Peyer's patch (tissue), 4 donors: Measurements from ENCODE around the gene FUBP1.

Experiments used
- POLR2A ChIP-seq, 2 donors: fragments of 450-650 bp; IDR thresholded peaks; one replicate each; pipeline ENCODE4 v1.5.1; 2017; ENCODE audit warnings: antibody characterized with exemption in 2 of 2, mild to moderate bottlenecking in 2 of 2, moderate library complexity in 2 of 2
- TF ChIP-seq, protein P1 (sequence below), 6 experiments: fragments of 450-650 bp in 4 of 6; fragments of 200-600 bp in 2 of 6; sonication (generic) in 1 of 6; IDR thresholded peaks; one replicate each; pipeline ENCODE4 v1.5.1; 2017 to 2019; ENCODE audit warnings: antibody characterized with exemption in 6 of 6, mild to moderate bottlenecking in 3 of 6, moderate library complexity in 1 of 6

GRCh38 chr1:77976433-77977076 lies 2.3 kb downstream of the FUBP1 start:
- no peak for TF ChIP-seq POLR2A (IDR thresholded peaks at IDR 0.05)
- TF ChIP-seq, protein P1, sequence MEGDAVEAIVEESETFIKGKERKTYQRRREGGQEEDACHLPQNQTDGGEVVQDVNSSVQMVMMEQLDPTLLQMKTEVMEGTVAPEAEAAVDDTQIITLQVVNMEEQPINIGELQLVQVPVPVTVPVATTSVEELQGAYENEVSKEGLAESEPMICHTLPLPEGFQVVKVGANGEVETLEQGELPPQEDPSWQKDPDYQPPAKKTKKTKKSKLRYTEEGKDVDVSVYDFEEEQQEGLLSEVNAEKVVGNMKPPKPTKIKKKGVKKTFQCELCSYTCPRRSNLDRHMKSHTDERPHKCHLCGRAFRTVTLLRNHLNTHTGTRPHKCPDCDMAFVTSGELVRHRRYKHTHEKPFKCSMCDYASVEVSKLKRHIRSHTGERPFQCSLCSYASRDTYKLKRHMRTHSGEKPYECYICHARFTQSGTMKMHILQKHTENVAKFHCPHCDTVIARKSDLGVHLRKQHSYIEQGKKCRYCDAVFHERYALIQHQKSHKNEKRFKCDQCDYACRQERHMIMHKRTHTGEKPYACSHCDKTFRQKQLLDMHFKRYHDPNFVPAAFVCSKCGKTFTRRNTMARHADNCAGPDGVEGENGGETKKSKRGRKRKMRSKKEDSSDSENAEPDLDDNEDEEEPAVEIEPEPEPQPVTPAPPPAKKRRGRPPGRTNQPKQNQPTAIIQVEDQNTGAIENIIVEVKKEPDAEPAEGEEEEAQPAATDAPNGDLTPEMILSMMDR (IDR thresholded peaks at IDR 0.05) = no peak
